ENCODE results near the gene PCNX1.
"Not testable (repeated sequence)": the region's sequence is repeated elsewhere in the genome, so short reads cannot be mapped to it uniquely, and the experiment has no call there.

Gene PCNX1

GRCh38 chr14:71063351-71063750 lies 156.1 kb downstream of the PCNX1 start:
- no peak overlapping the region for H2AFZ ChIP-seq (ENCODE audit: low read length)
- H3K36me3 ChIP-seq (ENCODE audit: insufficient read depth, low read length): peaks cover 50% of the 10 kb centered on the region
- peaks cover 10% of the 10 kb centered on the region; the same call in 1 of the 2 replicates for H3K9me3 ChIP-seq (ENCODE audit: insufficient read depth, low read depth, low read length)
- H3F3A ChIP-seq (ENCODE audit: low read depth): no peaks in the 10 kb centered on the region; the same call in 1 of the 2 replicates
- H3K4me2 ChIP-seq (ENCODE audit: low read depth, low read length, poor library complexity, severe bottlenecking): no peak overlapping the region
- no peaks in the 10 kb centered on the region for H3K4me1 ChIP-seq (ENCODE audit: insufficient read depth, low read length, poor library complexity, severe bottlenecking)
- no peaks in the 10 kb centered on the region for H3K79me2 ChIP-seq (ENCODE audit: insufficient read depth, low read length)
- TF ChIP-seq EZH2phosphoT487 (IDR thresholded peaks at IDR 0.05; ENCODE audit: borderline replicate concordance) (no peak), CTCF (conservative IDR thresholded peaks at IDR 0.05; ENCODE audit: low read length) (no peak)
- no peak overlapping the region for H3K9ac ChIP-seq (ENCODE audit: low read depth, low read length, poor library complexity, severe bottlenecking)
- no peaks in the 10 kb centered on the region for H3K27me3 ChIP-seq (ENCODE audit: insufficient read depth, low read length, poor library complexity, severe bottlenecking)
- no peaks in the 10 kb centered on the region for H3K9me2 ChIP-seq (replicated peaks; ENCODE audit: low read depth, low read length)
- H3K4me3 ChIP-seq (ENCODE audit: low read length, poor library complexity, severe bottlenecking): no peak overlapping the region
- no peaks in the 10 kb centered on the region for H4K20me1 ChIP-seq (ENCODE audit: insufficient read depth, low read length, poor library complexity, severe bottlenecking)

DNA sequence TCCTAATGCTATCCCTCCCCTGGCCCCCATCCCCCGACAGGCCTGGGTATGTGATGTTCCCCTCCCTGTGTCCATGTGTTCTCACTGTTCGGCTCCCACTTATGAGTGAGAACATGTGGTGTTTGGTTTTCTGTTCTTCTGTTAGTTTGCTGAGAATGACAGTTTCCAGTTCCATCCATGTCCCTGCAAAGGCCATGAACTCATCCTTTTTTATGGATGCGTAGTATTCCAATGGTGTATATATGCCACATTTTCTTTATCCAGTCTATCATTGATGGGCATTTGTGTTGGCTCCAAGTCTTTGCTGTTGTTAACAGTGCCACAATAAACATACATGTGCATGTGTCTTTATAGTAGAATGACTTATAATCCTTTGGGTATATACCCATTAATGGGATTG lies 157.5 kb downstream of the PCNX1 start:
- not testable (repeated sequence) for H3K9ac ChIP-seq (ENCODE audit: low read depth, low read length, poor library complexity, severe bottlenecking); H4K20me1 ChIP-seq (ENCODE audit: insufficient read depth, low read length, poor library complexity, severe bottlenecking); H3K27me3 ChIP-seq (ENCODE audit: insufficient read depth, low read length, poor library complexity, severe bottlenecking); H3K4me2 ChIP-seq (ENCODE audit: low read depth, low read length, poor library complexity, severe bottlenecking); H3F3A ChIP-seq (ENCODE audit: low read depth); H3K4me3 ChIP-seq (ENCODE audit: low read length, poor library complexity, severe bottlenecking); H3K4me1 ChIP-seq (ENCODE audit: insufficient read depth, low read length, poor library complexity, severe bottlenecking); H2AFZ ChIP-seq (ENCODE audit: low read length); H3K9me2 ChIP-seq (replicated peaks; ENCODE audit: low read depth, low read length); H3K79me2 ChIP-seq (ENCODE audit: insufficient read depth, low read length)
- Histone ChIP-seq H3K36me3 (ENCODE audit: insufficient read depth, low read length) (peaks cover 51% of the 10 kb centered on the region), H3K9me3 (ENCODE audit: insufficient read depth, low read depth, low read length) (peaks cover 10% of the 10 kb centered on the region; the same call in 1 of the 2 replicates)

DNA sequence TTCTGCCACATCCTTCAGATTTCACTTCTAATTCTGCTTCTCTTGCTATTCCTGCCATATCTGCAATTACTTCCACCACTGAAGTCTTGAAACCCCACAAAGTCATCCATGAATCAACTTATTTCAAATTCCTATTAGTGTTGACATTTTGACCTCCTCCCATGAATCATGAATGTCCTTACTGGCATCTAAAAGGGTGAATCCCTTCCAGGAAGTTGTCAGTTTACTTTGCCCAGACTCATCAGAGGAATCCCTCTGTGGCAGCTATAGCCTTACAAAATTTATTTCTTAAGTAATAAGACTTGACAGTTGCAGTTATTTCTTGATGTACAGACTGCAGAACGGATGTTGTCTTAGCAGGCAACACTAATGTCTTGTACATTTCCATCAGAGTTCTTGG lies 162.9 kb downstream of the PCNX1 start:
- Histone ChIP-seq H3F3A (ENCODE audit: low read depth) (peaks cover 5% of the 10 kb centered on the region; the same call in 1 of the 2 replicates), H3K4me3 (ENCODE audit: low read length, poor library complexity, severe bottlenecking) (no peak overlapping the region), H3K27me3 (ENCODE audit: insufficient read depth, low read length, poor library complexity, severe bottlenecking) (no peaks in the 10 kb centered on the region), H3K9me2 (replicated peaks; ENCODE audit: low read depth, low read length) (no peaks in the 10 kb centered on the region), H3K9ac (ENCODE audit: low read depth, low read length, poor library complexity, severe bottlenecking) (no peak overlapping the region), H2AFZ (ENCODE audit: low read length) (no peak overlapping the region), H3K4me2 (ENCODE audit: low read depth, low read length, poor library complexity, severe bottlenecking) (no peak overlapping the region), H3K79me2 (ENCODE audit: insufficient read depth, low read length) (no peaks in the 10 kb centered on the region), H4K20me1 (ENCODE audit: insufficient read depth, low read length, poor library complexity, severe bottlenecking) (no peaks in the 10 kb centered on the region), H3K4me1 (ENCODE audit: insufficient read depth, low read length, poor library complexity, severe bottlenecking) (peaks cover 17% of the 10 kb centered on the region), H3K36me3 (ENCODE audit: insufficient read depth, low read length) (peaks cover 57% of the 10 kb centered on the region; the same call in 1 of the 2 replicates), H3K9me3 (ENCODE audit: insufficient read depth, low read depth, low read length) (peaks cover 4% of the 10 kb centered on the region; the same call in 1 of the 2 replicates)
- TF ChIP-seq EZH2phosphoT487 (IDR thresholded peaks at IDR 0.05; ENCODE audit: borderline replicate concordance): no peak
- no peak for TF ChIP-seq CTCF (conservative IDR thresholded peaks at IDR 0.05; ENCODE audit: low read length)

- Histone ChIP-seq H3K4me3 (ENCODE audit: low read length, poor library complexity, severe bottlenecking) (no peak overlapping the region), H3K36me3 (ENCODE audit: insufficient read depth, low read length) (peaks cover 60% of the 10 kb centered on the region; the same call in 1 of the 2 replicates)
- TF ChIP-seq EZH2phosphoT487 (IDR thresholded peaks at IDR 0.05; ENCODE audit: borderline replicate concordance) (no peak), CTCF (conservative IDR thresholded peaks at IDR 0.05; ENCODE audit: low read length) (no peak)
Observed at GRCh38 chr14:71071042-71071441, 163.8 kb downstream of the PCNX1 start.

More at GRCh38 chr14:71071042-71071441, 163.8 kb downstream of the PCNX1 start:
- Histone ChIP-seq H3K9me2 (replicated peaks; ENCODE audit: low read depth, low read length) (no peaks in the 10 kb centered on the region), H3K4me1 (ENCODE audit: insufficient read depth, low read length, poor library complexity, severe bottlenecking) (peaks cover 17% of the 10 kb centered on the region), H3K27me3 (ENCODE audit: insufficient read depth, low read length, poor library complexity, severe bottlenecking) (no peaks in the 10 kb centered on the region), H4K20me1 (ENCODE audit: insufficient read depth, low read length, poor library complexity, severe bottlenecking) (no peaks in the 10 kb centered on the region), H3F3A (ENCODE audit: low read depth) (peaks cover 5% of the 10 kb centered on the region; the same call in 1 of the 2 replicates), H3K9ac (ENCODE audit: low read depth, low read length, poor library complexity, severe bottlenecking) (no peak overlapping the region), H3K79me2 (ENCODE audit: insufficient read depth, low read length) (no peaks in the 10 kb centered on the region), H2AFZ (ENCODE audit: low read length) (no peak overlapping the region), H3K4me2 (ENCODE audit: low read depth, low read length, poor library complexity, severe bottlenecking) (peak overlapping the region; percentile 57), H3K9me3 (ENCODE audit: insufficient read depth, low read depth, low read length) (no peaks in the 10 kb centered on the region; the same call in 1 of the 2 replicates)

Data from Loucy (cell line).